ENCODE data around the gene CYP19A1.

The CYP19A1 gene

GRCh38 chr15:51172193-51172592 lies 166.2 kb downstream of the CYP19A1 start:
- no peak for DNase-seq

- DNase-seq, result no peak
Observed at GRCh38 chr15:51171634-51171932, 166.8 kb downstream of the CYP19A1 start.

GRCh38 chr15:51170882-51171633 lies 167.3 kb downstream of the CYP19A1 start:
- no peak for DNase-seq

- no peak for DNase-seq
Observed at GRCh38 chr15:51168700-51169099, 169.7 kb downstream of the CYP19A1 start.

GRCh38 chr15:51163843-51164242 lies 174.6 kb downstream of the CYP19A1 start:
- no peak for DNase-seq

GRCh38 chr15:51162865-51163762 lies 175.3 kb downstream of the CYP19A1 start:
- no peak for DNase-seq

- DNase-seq, result no peak
Observed at GRCh38 chr15:51161491-51162220, 176.7 kb downstream of the CYP19A1 start.

GRCh38 chr15:51160484-51160883 lies 177.9 kb downstream of the CYP19A1 start:
- no peak for DNase-seq

Data from NCI-H187 treated with DMSO at 0.1 percent for 48 hours (cell line).